Measurements from ENCODE around the gene KLHL10.
"Not testable (repeated sequence)": the region's sequence is repeated elsewhere in the genome, so short reads cannot be mapped to it uniquely, and the experiment has no call there.

KLHL10 gene

GRCh38 chr17:41835214-41835799 lies 2.3 kb upstream of the KLHL10 start:
- peaks cover 17% of the 10 kb centered on the region for H3K4me1 ChIP-seq (ENCODE audit: control insufficient read depth, low read length)
- H3K36me3 ChIP-seq (ENCODE audit: control insufficient read depth, low read length), result peaks cover 33% of the 10 kb centered on the region
- H3K79me2 ChIP-seq (ENCODE audit: control insufficient read depth, low read length), result peaks cover 15% of the 10 kb centered on the region
- H3K4me2 ChIP-seq (ENCODE audit: low read length), result peak overlapping the region; percentile 87
- no peaks in the 10 kb centered on the region for H3F3A ChIP-seq (ENCODE audit: control insufficient read depth, insufficient read depth)
- TF ChIP-seq, protein P1, sequence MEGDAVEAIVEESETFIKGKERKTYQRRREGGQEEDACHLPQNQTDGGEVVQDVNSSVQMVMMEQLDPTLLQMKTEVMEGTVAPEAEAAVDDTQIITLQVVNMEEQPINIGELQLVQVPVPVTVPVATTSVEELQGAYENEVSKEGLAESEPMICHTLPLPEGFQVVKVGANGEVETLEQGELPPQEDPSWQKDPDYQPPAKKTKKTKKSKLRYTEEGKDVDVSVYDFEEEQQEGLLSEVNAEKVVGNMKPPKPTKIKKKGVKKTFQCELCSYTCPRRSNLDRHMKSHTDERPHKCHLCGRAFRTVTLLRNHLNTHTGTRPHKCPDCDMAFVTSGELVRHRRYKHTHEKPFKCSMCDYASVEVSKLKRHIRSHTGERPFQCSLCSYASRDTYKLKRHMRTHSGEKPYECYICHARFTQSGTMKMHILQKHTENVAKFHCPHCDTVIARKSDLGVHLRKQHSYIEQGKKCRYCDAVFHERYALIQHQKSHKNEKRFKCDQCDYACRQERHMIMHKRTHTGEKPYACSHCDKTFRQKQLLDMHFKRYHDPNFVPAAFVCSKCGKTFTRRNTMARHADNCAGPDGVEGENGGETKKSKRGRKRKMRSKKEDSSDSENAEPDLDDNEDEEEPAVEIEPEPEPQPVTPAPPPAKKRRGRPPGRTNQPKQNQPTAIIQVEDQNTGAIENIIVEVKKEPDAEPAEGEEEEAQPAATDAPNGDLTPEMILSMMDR (IDR thresholded peaks at IDR 0.05; ENCODE audit: low read depth, low read length, poor library complexity, severe bottlenecking), result no peak
- no peaks in the 10 kb centered on the region for H4K20me1 ChIP-seq (ENCODE audit: control insufficient read depth, insufficient read depth, low read depth, low read length)
- no peak overlapping the region for H3K27ac ChIP-seq (ENCODE audit: low read depth, low read length)
- H3K9me3 ChIP-seq (ENCODE audit: control insufficient read depth, insufficient read depth, low read length), result no peaks in the 10 kb centered on the region
- H3K27me3 ChIP-seq (ENCODE audit: control insufficient read depth, low read length), result no peaks in the 10 kb centered on the region
- no peaks in the 10 kb centered on the region for H3K9me2 ChIP-seq (replicated peaks; ENCODE audit: control insufficient read depth, low read length)
- peak overlapping the region; percentile 96 for H3K4me3 ChIP-seq (ENCODE audit: low read length)

DNA sequence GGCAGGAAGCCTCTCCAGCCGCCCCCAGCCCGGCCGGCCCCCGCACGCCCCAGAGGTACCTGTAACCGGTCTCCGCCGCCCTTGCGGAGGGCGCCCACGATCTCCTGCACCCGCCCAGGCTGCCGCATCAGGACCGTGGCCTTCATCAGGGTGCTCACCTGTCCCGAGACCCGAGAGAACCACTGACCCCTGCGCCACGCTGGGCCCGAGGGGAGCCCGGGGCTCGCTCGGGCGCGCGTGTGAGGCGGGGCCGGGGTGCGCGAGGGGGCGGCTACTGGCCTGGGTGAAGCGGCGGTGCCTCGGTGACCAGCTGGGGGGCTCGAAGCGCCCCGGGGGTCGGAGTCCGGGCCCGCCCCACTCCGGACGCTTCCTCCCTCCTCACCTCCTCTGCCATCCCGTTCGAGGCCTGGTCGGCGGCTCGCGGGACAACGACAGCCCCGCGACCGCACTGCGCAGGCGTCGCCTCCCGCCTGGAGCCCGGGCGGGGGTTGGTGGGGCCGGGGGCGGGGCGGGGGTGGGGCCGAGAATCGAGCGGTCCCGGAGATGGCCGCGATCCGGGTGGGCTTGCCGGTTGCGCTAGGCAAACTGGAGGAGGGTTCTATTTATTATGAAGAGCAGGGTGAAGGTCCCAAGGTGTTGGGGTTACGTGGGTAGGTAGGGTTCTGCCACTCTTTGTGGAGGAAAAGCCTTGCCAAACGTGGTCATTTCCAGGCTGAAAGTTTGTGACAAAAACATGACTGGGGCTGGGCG lies 1.6 kb upstream of the KLHL10 start, which contains the start of gene NT5C3B:
Gene NT5C3B (minus strand): TSS at position 433 of the 750 bp plus-strand sequence. CDS start 39 bp downstream, at position 394.
- Histone ChIP-seq H3K79me2 (ENCODE audit: control insufficient read depth, low read length) (peaks cover 15% of the 10 kb centered on the region), H3K9me2 (replicated peaks; ENCODE audit: control insufficient read depth, low read length) (no peaks in the 10 kb centered on the region), H3F3A (ENCODE audit: control insufficient read depth, insufficient read depth) (no peaks in the 10 kb centered on the region), H3K27ac (ENCODE audit: low read depth, low read length) (no peak within 1 kb of the TSS), H3K4me3 (ENCODE audit: low read length) (peak within 1 kb of the TSS; percentile 96), H3K36me3 (ENCODE audit: control insufficient read depth, low read length) (peaks cover 27% of the 10 kb centered on the region), H3K27me3 (ENCODE audit: control insufficient read depth, low read length) (no peaks in the 10 kb centered on the region), H3K4me2 (ENCODE audit: low read length) (peak within 1 kb of the TSS; percentile 87), H3K9me3 (ENCODE audit: control insufficient read depth, insufficient read depth, low read length) (no peaks in the 10 kb centered on the region), H3K4me1 (ENCODE audit: control insufficient read depth, low read length) (peaks cover 17% of the 10 kb centered on the region), H4K20me1 (ENCODE audit: control insufficient read depth, insufficient read depth, low read depth, low read length) (no peaks in the 10 kb centered on the region)
- TF ChIP-seq, protein P1 (IDR thresholded peaks at IDR 0.05; ENCODE audit: low read depth, low read length, poor library complexity, severe bottlenecking), result no peak
- no peak for TF ChIP-seq EZH2phosphoT487 (IDR thresholded peaks at IDR 0.05; ENCODE audit: borderline replicate concordance, low read length)

DNA sequence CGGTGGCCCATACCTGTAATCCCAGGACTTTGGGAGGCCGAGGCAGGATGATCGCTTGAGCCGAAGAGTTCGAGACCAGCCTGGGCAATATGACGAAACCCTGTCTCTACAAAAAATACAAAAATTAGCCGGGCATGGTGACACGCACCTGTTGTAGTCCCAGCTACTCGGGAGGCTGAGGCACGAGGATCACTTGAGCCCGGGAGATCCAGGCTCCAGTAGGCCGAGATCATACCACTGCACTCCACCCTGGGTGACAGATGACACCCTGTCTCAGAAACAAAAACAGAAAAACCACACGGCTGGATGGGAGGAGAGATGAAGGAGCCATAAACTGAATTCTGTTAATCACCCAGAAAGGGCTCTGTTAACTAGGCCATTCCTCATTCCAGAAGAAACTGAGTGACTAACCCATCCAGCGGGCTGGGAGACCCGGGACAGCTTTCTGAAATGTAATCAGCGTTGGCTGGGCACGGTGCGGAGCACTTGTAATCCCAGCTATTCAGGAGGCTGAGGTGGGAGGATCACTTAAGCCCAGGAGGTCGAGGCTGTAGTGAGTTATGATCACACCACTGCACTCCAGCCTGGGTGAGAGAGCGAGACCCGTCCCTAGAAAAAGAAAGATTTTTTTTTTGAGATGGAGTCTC lies 952 bp upstream of the KLHL10 start:
- Histone ChIP-seq H3K4me1 (ENCODE audit: control insufficient read depth, low read length) (peaks cover 17% of the 10 kb centered on the region), H3K36me3 (ENCODE audit: control insufficient read depth, low read length) (peaks cover 22% of the 10 kb centered on the region), H3K9me2 (replicated peaks; ENCODE audit: control insufficient read depth, low read length) (no peaks in the 10 kb centered on the region), H3K4me3 (ENCODE audit: low read length) (peak overlapping the region; percentile 96), H3K27me3 (ENCODE audit: control insufficient read depth, low read length) (no peaks in the 10 kb centered on the region), H3F3A (ENCODE audit: control insufficient read depth, insufficient read depth) (no peaks in the 10 kb centered on the region), H3K79me2 (ENCODE audit: control insufficient read depth, low read length) (peaks cover 15% of the 10 kb centered on the region), H3K9me3 (ENCODE audit: control insufficient read depth, insufficient read depth, low read length) (no peaks in the 10 kb centered on the region), H4K20me1 (ENCODE audit: control insufficient read depth, insufficient read depth, low read depth, low read length) (no peaks in the 10 kb centered on the region), H3K27ac (ENCODE audit: low read depth, low read length) (no peak overlapping the region), H3K4me2 (ENCODE audit: low read length) (peak overlapping the region; percentile 87)
- TF ChIP-seq, protein P1 (IDR thresholded peaks at IDR 0.05; ENCODE audit: low read depth, low read length, poor library complexity, severe bottlenecking), result no peak
- no peak for TF ChIP-seq EZH2phosphoT487 (IDR thresholded peaks at IDR 0.05; ENCODE audit: borderline replicate concordance, low read length)

GRCh38 chr17:41839448-41839847 lies 1.8 kb downstream of the KLHL10 start:
- H3K9me2 ChIP-seq (replicated peaks; ENCODE audit: control insufficient read depth, low read length); H3K36me3 ChIP-seq (ENCODE audit: control insufficient read depth, low read length); H3K4me2 ChIP-seq (ENCODE audit: low read length); H4K20me1 ChIP-seq (ENCODE audit: control insufficient read depth, insufficient read depth, low read depth, low read length); H3K9me3 ChIP-seq (ENCODE audit: control insufficient read depth, insufficient read depth, low read length); H3F3A ChIP-seq (ENCODE audit: control insufficient read depth, insufficient read depth); H3K4me3 ChIP-seq (ENCODE audit: low read length); H3K27ac ChIP-seq (ENCODE audit: low read depth, low read length); H3K27me3 ChIP-seq (ENCODE audit: control insufficient read depth, low read length): not testable (repeated sequence)
- Histone ChIP-seq H3K79me2 (ENCODE audit: control insufficient read depth, low read length) (peaks cover 15% of the 10 kb centered on the region), H3K4me1 (ENCODE audit: control insufficient read depth, low read length) (peaks cover 17% of the 10 kb centered on the region)

GRCh38 chr17:41840781-41841180 lies 3.2 kb downstream of the KLHL10 start:
- not testable (repeated sequence) for H4K20me1 ChIP-seq (ENCODE audit: control insufficient read depth, insufficient read depth, low read depth, low read length); H3K4me3 ChIP-seq (ENCODE audit: low read length); H3K79me2 ChIP-seq (ENCODE audit: control insufficient read depth, low read length); H3K4me2 ChIP-seq (ENCODE audit: low read length); H3K36me3 ChIP-seq (ENCODE audit: control insufficient read depth, low read length); H3K4me1 ChIP-seq (ENCODE audit: control insufficient read depth, low read length); H3K9me2 ChIP-seq (replicated peaks; ENCODE audit: control insufficient read depth, low read length); H3K27me3 ChIP-seq (ENCODE audit: control insufficient read depth, low read length); H3K9me3 ChIP-seq (ENCODE audit: control insufficient read depth, insufficient read depth, low read length); H3K27ac ChIP-seq (ENCODE audit: low read depth, low read length); H3F3A ChIP-seq (ENCODE audit: control insufficient read depth, insufficient read depth)

Measured in DOHH2 (cell line).